Neuronal stem cell (in vitro differentiated cells): ENCODE measurements around the gene GLG1.

Experiments used
- DNase-seq: peaks from one replicate; pipeline ENCODE4 v3.0.0-alpha.2; 2013; ENCODE audit warnings: low spot score
- H2AFZ ChIP-seq: one replicate; pipeline ENCODE4 v1.6.1; 2013; ENCODE audit warnings: mild to moderate bottlenecking, low read length, inconsistent platforms
- H2AK5ac ChIP-seq: 2 replicates; pipeline ENCODE4 v1.6.1; 2013; ENCODE audit warnings: low read depth, mild to moderate bottlenecking, inconsistent platforms, low read length, moderate library complexity, mixed read lengths
- H2BK120ac ChIP-seq: 2 replicates; pipeline ENCODE4 v1.6.1; 2013; ENCODE audit warnings: low read depth, mild to moderate bottlenecking, inconsistent platforms, low read length, moderate library complexity, mixed read lengths
- H2BK12ac ChIP-seq: one replicate; pipeline ENCODE4 v1.6.1; 2013; ENCODE audit warnings: low read length, inconsistent platforms
- H2BK15ac ChIP-seq: 2 replicates; pipeline ENCODE4 v1.6.1; 2013; ENCODE audit warnings: mild to moderate bottlenecking, low read length, inconsistent platforms, mixed read lengths
- H2BK5ac ChIP-seq: one replicate; pipeline ENCODE4 v1.6.1; 2013; ENCODE audit warnings: inconsistent platforms, mild to moderate bottlenecking, low read length, moderate library complexity
- H3K14ac ChIP-seq: one replicate; pipeline ENCODE4 v1.6.1; 2013; ENCODE audit warnings: low read length, inconsistent platforms
- H3K18ac ChIP-seq: 2 replicates; pipeline ENCODE4 v1.6.1; 2013; ENCODE audit warnings: low read length, inconsistent platforms
- H3K23ac ChIP-seq: 2 replicates; pipeline ENCODE4 v1.6.1; 2013; ENCODE audit warnings: low read depth, mild to moderate bottlenecking, mixed read lengths, low read length, inconsistent platforms; ENCODE audit not compliant: poor library complexity
- H3K27ac ChIP-seq: replicated peaks from 3 replicates; pipeline ENCODE4 v1.5.1; 2013; ENCODE audit warnings: low read length, inconsistent platforms
- H3K27me3 ChIP-seq, 3 experiments: 2 replicates each; pipeline ENCODE4 v1.6.1; 2013; ENCODE audit warnings: low read length in 3 of 3, mild to moderate bottlenecking in 2 of 3, inconsistent platforms in 1 of 3, low read depth in 1 of 3, mixed read lengths in 1 of 3, moderate library complexity in 1 of 3; ENCODE audit not compliant: control insufficient read depth in 3 of 3, insufficient read depth in 3 of 3
- H3K36me3 ChIP-seq, 2 donors: replicated peaks in 1 of 2; 2 replicates each; pipeline ENCODE4 v1.6.1; 2013; ENCODE audit warnings: low read length in 2 of 2; ENCODE audit not compliant: control insufficient read depth in 2 of 2, insufficient read depth in 2 of 2
- H3K4ac ChIP-seq: 2 replicates; pipeline ENCODE4 v1.6.1; 2013; ENCODE audit warnings: inconsistent platforms, mild to moderate bottlenecking, low read length, moderate library complexity
- H3K4me1 ChIP-seq, 2 donors: 1 replicate in 1 of 2; 2 replicates in 1 of 2; pipeline ENCODE4 v1.6.1; 2013; ENCODE audit warnings: low read length in 2 of 2, low read depth in 1 of 2; ENCODE audit not compliant: control insufficient read depth in 2 of 2, insufficient read depth in 1 of 2
- H3K4me2 ChIP-seq: one replicate; pipeline ENCODE4 v1.6.1; 2013; ENCODE audit warnings: mild to moderate bottlenecking, low read length, inconsistent platforms; ENCODE audit not compliant: insufficient read depth, poor library complexity, severe bottlenecking
- H3K4me3 ChIP-seq, 2 donors: 2 replicates each; pipeline ENCODE4 v1.5.1; 2013; ENCODE audit warnings: low read length in 2 of 2, mild to moderate bottlenecking in 2 of 2, inconsistent platforms in 1 of 2, moderate library complexity in 1 of 2
- H3K79me1 ChIP-seq: one replicate; pipeline ENCODE4 v1.6.1; 2013; ENCODE audit warnings: low read depth, mild to moderate bottlenecking, inconsistent platforms, low read length, moderate library complexity
- H3K9ac ChIP-seq: one replicate; pipeline ENCODE4 v1.6.1; 2013; ENCODE audit warnings: mild to moderate bottlenecking, low read depth, low read length, inconsistent platforms; ENCODE audit not compliant: poor library complexity
- H3K9me3 ChIP-seq, 2 donors: replicated peaks in 1 of 2; 2 replicates each; pipeline versions ENCODE3 to v1.6.1; 2013; ENCODE audit warnings: low read length in 2 of 2, mild to moderate bottlenecking in 2 of 2, inconsistent platforms in 1 of 2, low read depth in 1 of 2, mixed read lengths in 1 of 2, moderate library complexity in 1 of 2; ENCODE audit not compliant: control insufficient read depth in 2 of 2, insufficient read depth in 1 of 2
- H4K8ac ChIP-seq: one replicate; pipeline ENCODE4 v1.6.1; 2013; ENCODE audit warnings: low read depth, mild to moderate bottlenecking, inconsistent platforms, low read length, moderate library complexity
- H4K91ac ChIP-seq: one replicate; pipeline ENCODE4 v1.6.1; 2013; ENCODE audit warnings: low read length, low read depth, mild to moderate bottlenecking, inconsistent platforms; ENCODE audit not compliant: poor library complexity
- WGBS, 2 donors: extraction: QIAGEN DNeasy Blood & Tissue Kit; methylation state at CpG; one replicate each; pipeline ENCODE4 v1.1.7; 2013; ENCODE audit warnings: missing lambda C conversion rate in 2 of 2, mixed read lengths in 1 of 2; ENCODE audit not compliant: insufficient read length in 2 of 2, insufficient replicate concordance in 1 of 2; ENCODE audit errors: extremely low coverage in 2 of 2; 5-methylcytosine and 5-hydroxymethylcytosine counted together

The GLG1 gene

DNA sequence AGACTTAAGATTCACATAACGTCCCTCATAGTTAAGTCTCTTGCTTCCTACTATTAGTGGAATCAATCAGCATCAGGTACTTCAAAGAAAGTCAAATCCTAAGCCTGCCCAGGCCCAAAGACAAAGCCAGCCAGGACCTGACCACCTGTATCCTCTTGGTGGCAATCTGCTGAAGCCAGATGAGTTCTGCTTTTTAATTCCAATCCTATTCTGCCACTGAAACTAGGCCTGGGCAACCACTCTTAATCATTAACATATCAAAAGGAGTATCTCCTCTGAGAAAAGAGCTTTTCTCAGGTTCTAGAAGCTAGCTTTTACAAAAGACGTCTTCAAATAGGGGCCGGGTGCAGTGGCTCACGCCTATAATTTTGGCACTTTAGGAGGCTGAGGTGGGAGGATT, 15.1 kb upstream of the GLG1 start:
- Histone ChIP-seq H3K9ac (no peak overlapping the region), H4K91ac (no peak overlapping the region), H2BK120ac (no peak overlapping the region), H3K4me1 (no peaks in the 10 kb centered on the region), H3K9me3 (no peaks in the 10 kb centered on the region), H3K23ac (no peak overlapping the region), H2AK5ac (no peak overlapping the region), H2BK5ac (no peak overlapping the region), H2BK15ac (no peak overlapping the region), H3K4me3 (no peak overlapping the region), H3K4me2 (no peak overlapping the region), H4K8ac (no peak overlapping the region), H3K27ac (no peak overlapping the region), H2AFZ (no peak overlapping the region), H3K36me3 (peaks cover 31 to 79% of the 10 kb centered on the region in 2 donors), H3K79me1 (no peaks in the 10 kb centered on the region), H3K4ac (no peak overlapping the region), H2BK12ac (no peak overlapping the region), H3K14ac (no peak overlapping the region), H3K18ac (no peak overlapping the region), H3K27me3 (no peaks in the 10 kb centered on the region)
- DNase-seq: no peak
- WGBS, 2 donors: no CpG with 5 or more reads among the region's 4 CpGs

DNA sequence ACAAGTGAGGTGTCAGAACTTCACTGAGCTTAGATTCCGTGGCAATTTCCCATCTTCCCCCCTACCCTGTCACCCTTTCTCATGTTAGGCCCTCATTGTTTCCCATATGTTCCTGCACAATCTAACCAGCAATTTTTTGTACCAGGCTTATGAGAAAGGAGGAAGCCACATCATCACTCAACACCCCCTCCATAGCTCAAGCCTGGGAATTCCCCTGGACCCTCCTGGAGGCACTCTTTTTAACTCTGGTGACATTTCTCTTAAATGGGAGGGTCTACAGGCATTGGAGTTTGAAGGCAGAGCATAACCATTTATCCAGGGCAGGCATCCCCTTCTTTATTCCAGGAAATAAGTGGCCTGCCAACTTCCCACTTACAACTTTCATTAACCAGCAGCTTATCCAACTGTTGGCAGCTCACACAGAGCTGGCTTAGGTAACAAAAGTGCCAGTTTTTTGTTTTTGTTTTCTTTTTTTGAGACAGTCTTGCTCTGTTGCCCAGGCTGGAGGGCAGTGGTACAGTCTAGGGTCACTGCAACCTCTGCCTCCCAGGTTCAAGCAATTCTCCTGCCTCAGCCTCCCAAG, 10.4 kb upstream of the GLG1 start:
- Histone ChIP-seq H3K27me3 (no peaks in the 10 kb centered on the region), H3K36me3 (peaks cover 5 to 32% of the 10 kb centered on the region in 2 donors), H2AK5ac (no peak overlapping the region), H2BK12ac (no peak overlapping the region), H3K4me1 (no peaks in the 10 kb centered on the region), H3K18ac (no peak overlapping the region), H3K79me1 (no peaks in the 10 kb centered on the region), H3K9me3 (no peaks in the 10 kb centered on the region), H2AFZ (no peak overlapping the region), H3K9ac (no peak overlapping the region), H2BK120ac (no peak overlapping the region), H3K4me2 (no peak overlapping the region), H3K23ac (no peak overlapping the region), H2BK5ac (no peak overlapping the region), H3K27ac (no peak overlapping the region), H3K4me3 (no peak overlapping the region), H4K8ac (no peak overlapping the region), H3K4ac (no peak overlapping the region), H3K14ac (no peak overlapping the region), H2BK15ac (no peak overlapping the region), H4K91ac (no peak overlapping the region)
- WGBS, 2 donors: no CpG with 5 or more reads among the region's 1 CpG
- no peak for DNase-seq

DNA sequence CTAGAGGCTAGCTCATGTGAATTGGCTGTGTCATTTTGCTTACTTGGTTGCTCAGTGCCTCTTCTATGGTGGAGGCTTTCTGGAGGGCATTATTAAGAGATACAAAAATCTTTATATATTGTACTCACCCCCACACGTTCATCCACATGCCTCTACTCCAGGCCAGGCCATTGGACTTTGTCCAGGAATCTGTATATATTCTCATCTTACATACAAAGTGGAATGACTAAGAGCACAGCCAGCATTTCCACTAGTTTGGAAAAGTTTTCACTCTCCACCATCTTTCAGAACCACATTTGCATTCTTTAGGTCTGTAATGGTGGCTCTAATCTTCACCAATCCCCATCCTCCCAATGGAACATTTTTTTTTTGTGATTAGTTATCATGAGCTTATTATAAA, 4.8 kb upstream of the GLG1 start:
- H3K9me3 ChIP-seq: peaks cover 0 to 2% of the 10 kb centered on the region in 2 donors
- no CpG with 5 or more reads among the region's 1 CpG for WGBS, 2 donors

DNA sequence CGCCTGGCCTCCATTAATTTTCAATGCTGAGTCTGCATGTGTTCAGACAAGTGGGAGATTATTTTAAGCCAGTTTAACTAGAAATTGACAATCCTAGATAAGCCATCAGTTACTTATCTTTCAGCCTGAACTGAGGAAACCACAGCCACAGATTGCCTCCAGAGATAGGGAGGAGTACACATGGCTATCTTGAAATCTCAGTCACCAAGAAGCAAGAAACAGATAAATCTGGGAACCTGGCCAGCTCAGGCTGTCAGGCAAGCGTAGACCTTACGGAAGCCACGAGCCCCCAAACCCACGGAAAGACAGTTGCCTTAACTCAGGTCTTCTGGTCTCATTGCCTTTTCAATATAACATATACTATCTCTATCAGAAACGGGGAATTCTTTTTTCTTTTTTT, 2.0 kb upstream of the GLG1 start:
- no peak overlapping the region for H2BK5ac ChIP-seq
- H2AK5ac ChIP-seq: no peak overlapping the region
- no peak for DNase-seq
- no peaks in the 10 kb centered on the region for H3K36me3 ChIP-seq
- H4K91ac ChIP-seq: no peak overlapping the region
- H3K4me3 ChIP-seq: no peak overlapping the region
- H3K18ac ChIP-seq: no peak overlapping the region
- H3K14ac ChIP-seq: no peak overlapping the region
- no peaks in the 10 kb centered on the region for H3K27me3 ChIP-seq
- no peak overlapping the region for H3K4me2 ChIP-seq
- H3K79me1 ChIP-seq: peaks cover 8% of the 10 kb centered on the region
- H2BK12ac ChIP-seq: no peak overlapping the region
- peaks cover 0 to 2% of the 10 kb centered on the region in 2 donors for H3K9me3 ChIP-seq
- H2BK120ac ChIP-seq: no peak overlapping the region
- no peak overlapping the region for H3K23ac ChIP-seq
- no CpG with 5 or more reads among the region's 6 CpGs for WGBS, 2 donors
- no peak overlapping the region for H3K4ac ChIP-seq
- H2AFZ ChIP-seq: no peak overlapping the region
- H4K8ac ChIP-seq: no peak overlapping the region
- H3K9ac ChIP-seq: no peak overlapping the region
- H2BK15ac ChIP-seq: no peak overlapping the region
- H3K4me1 ChIP-seq: peaks cover 4 to 9% of the 10 kb centered on the region in 2 donors
- H3K27ac ChIP-seq: no peak overlapping the region

More for the DNA sequence above, 4.8 kb upstream of the GLG1 start:
- Histone ChIP-seq H4K8ac (no peak overlapping the region), H3K36me3 (no peaks in the 10 kb centered on the region), H3K4me2 (no peak overlapping the region), H2AK5ac (no peak overlapping the region), H3K18ac (no peak overlapping the region), H3K9ac (no peak overlapping the region), H2BK12ac (no peak overlapping the region), H3K14ac (no peak overlapping the region), H2AFZ (no peak overlapping the region), H3K27me3 (no peaks in the 10 kb centered on the region), H2BK120ac (no peak overlapping the region), H4K91ac (no peak overlapping the region), H3K79me1 (peaks cover 1% of the 10 kb centered on the region), H3K4me3 (no peak overlapping the region), H3K27ac (no peak overlapping the region), H3K4me1 (peaks cover 4% of the 10 kb centered on the region in 2 donors), H2BK15ac (no peak overlapping the region), H3K4ac (no peak overlapping the region), H2BK5ac (no peak overlapping the region), H3K23ac (no peak overlapping the region)
- DNase-seq: no peak
